Amniotic stem cell (primary cell): ENCODE data around the gene SLC4A8.

Experiments used
- DNase-seq: peaks from one replicate; lab custom pipeline; 2025; lab: John Stamatoyannopoulos, UW

The SLC4A8 gene

GRCh38 chr12:51395283-51396230, 29.1 kb upstream of the SLC4A8 start:
- DNase-seq = no peak

DNA sequence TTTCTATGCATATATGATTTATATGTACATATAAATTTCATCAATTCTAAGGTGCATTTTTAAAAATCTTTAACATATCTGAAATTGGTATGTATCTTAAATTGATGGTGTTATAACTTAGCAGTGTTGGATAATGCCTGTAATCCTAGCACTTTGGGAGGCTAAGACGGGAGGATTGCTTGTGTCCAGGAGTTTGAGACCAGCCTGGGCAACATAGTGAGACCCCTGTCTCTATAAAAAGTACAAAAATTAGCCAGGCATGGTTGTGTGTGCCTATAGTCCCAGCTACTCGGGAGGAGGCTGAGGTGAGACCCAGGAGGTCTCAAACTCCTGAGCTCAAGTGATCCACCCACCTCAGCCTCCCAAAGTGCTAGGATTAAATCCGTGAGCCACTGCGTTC, 27.0 kb upstream of the SLC4A8 start:
- DNase-seq = no peak

GRCh38 chr12:51399891-51400290, 24.7 kb upstream of the SLC4A8 start:
- no peak for DNase-seq

GRCh38 chr12:51401020-51401419, 23.6 kb upstream of the SLC4A8 start:
- no peak for DNase-seq

DNA sequence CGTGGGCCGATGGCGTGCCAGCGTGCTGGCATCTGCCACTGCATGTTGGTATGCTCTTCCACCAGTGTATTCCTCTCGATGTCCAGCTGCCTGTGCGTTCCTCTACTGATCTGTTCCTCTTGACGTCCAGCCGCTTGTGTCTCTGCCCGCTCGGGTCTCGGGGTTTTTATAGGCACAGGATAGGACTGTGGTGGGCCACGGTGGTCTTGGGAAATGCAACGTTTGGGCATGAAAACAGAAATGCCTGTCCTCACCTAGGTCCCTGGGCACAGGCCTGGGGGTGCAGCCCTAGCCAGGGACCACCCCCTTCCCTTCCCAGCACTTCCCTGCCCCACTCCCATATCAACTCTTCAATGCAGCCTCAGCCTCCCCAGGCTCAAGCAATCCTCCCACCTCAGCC, 23.1 kb upstream of the SLC4A8 start:
- no peak for DNase-seq

DNA sequence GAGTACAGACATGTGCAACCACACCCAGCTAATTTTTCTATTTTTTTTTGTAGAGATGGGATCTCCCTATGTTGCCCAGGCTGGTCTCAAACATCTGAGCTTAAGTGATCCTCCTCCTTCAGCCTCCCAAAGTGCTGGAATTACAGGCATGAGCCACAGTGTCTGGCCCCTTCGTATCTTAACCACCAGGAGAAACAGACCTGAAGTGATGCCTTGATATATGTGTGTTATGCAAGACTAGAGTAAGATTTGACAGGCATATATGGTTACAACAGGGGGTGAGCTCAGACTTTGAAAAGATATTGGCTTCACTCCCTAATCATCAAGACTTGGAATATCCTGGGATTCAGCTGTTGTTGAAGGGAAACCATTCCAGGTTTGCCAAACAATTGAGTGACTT, 22.7 kb upstream of the SLC4A8 start:
- no peak for DNase-seq

- no peak for DNase-seq
These were observed 21.5 kb upstream of the SLC4A8 start for GRCh38 chr12:51403159-51403558.

- DNase-seq = no peak
These were observed 20.9 kb upstream of the SLC4A8 start for GRCh38 chr12:51403681-51404136.

DNA sequence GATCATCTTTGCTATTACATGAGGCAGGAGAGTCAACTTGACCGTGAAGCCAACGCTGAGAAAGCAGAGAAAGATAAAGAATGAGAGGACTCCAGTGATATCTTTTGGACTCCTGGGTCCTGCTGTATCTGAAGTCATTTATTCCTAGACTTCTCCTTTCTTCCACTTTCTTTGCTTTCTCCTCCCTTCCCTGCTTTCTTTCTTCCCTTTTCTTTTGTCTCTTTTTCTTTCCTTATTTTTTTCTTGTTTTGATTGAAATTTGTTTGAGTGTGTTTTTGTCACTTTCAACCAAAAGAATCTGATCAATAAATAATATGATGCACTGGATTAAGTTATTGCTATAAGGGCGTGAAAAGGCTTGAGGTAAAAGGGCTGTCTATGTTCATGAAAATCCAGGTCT, 20.0 kb upstream of the SLC4A8 start:
- DNase-seq = no peak

- no peak for DNase-seq
These were observed 18.8 kb upstream of the SLC4A8 start for GRCh38 chr12:51405801-51406207.

DNA sequence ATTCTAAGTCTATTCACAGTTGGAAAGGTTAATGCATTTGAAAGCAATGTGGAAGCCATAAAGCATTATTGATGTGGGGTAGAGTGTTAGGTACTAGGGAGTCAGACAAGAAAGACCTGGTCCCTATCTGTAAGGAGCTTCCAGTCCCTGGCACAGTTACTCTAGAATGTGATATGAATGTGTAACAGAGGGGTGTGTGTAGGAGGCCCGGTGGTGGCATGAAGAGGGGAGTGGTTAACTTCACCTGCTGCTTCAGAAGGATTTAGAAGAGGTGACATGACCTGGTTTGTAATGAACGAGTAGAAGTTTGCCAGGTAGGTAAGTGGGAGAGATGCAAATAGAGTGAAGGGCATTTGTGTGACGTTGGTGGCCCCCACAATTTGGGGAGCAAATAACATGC, 18.3 kb upstream of the SLC4A8 start:
- DNase-seq = no peak

DNA sequence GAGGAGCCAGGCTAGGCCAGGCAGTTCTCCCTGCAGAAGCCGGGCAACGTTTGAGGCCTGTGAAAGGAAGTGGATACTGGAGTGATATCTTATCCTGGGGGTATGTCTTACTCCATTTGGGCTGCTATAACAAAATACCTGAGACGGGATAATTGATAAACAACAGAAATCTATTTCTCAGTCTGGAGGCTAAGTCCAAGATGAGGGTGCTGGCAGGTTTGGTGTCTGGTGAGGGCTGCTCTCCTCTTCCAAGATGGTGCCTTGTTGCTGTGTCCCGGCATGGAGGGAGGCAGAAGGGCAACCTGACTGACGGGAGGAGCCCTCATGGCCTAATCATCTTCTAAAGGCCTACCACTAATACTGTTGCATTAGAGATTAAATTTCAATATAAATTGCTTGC, 17.8 kb upstream of the SLC4A8 start:
- DNase-seq = no peak

GRCh38 chr12:51407604-51408003, 17.0 kb upstream of the SLC4A8 start:
- DNase-seq = no peak

DNA sequence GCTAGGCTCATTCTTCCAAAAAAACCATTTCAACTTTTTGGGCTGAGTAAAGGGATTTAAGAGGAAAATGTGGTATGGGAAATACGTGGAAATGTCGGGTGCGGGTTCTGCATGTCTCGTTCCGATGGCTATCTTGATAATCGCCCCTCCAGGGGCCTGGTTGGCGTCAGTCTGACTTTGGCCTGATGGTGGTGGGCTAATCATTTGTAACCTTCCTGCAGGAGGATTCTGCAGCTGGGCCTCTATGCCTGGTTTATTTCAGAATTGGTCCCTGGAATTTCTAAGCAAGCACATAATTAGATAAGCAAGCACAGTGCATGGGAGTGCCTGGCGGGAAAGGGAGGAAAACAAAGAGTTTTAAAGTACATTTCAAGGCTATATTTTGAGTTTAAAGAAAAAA, 14.8 kb upstream of the SLC4A8 start:
- no peak for DNase-seq

DNA sequence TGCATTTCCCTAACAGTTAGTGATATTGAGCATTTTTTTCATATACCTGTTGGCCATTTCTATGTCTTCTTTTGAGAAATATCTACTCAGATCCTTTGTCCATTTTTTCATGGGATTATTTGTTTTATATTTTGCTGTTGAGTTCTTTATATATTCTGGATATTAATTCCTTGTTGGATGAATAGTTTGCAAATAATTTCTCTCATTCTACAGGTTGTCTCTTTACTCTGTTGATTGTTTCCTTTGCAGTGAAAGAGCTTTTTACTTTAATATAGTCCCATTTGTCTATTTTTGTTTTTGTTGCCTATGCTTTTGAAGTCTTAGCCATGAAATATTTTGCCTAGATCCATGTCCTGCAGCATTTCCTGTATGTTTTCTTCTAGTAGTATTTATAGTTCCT, 11.5 kb upstream of the SLC4A8 start:
- no peak for DNase-seq

GRCh38 chr12:51413791-51414190, 10.8 kb upstream of the SLC4A8 start:
- no peak for DNase-seq

DNA sequence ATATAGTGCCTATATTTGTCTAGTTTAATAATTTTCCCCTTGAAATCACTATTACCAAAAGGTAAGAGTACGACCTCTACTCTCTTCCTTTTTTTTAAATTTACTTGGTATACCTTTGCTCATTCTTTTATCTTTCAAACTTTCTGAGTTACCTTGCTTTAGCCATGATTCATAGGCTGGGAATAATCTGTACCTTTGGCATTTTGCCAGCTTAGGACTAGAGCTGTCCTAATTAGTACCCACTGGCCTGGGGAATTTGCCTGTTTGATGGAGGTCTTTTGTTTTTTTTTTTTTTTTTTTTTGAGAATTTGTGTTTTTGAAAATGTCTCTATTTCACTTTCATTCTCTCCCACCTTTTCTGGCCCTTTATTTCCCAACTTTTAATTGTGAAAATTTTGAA, 8.7 kb upstream of the SLC4A8 start:
- DNase-seq = no peak

GRCh38 chr12:51417826-51418225, 6.8 kb upstream of the SLC4A8 start:
- no peak for DNase-seq

DNA sequence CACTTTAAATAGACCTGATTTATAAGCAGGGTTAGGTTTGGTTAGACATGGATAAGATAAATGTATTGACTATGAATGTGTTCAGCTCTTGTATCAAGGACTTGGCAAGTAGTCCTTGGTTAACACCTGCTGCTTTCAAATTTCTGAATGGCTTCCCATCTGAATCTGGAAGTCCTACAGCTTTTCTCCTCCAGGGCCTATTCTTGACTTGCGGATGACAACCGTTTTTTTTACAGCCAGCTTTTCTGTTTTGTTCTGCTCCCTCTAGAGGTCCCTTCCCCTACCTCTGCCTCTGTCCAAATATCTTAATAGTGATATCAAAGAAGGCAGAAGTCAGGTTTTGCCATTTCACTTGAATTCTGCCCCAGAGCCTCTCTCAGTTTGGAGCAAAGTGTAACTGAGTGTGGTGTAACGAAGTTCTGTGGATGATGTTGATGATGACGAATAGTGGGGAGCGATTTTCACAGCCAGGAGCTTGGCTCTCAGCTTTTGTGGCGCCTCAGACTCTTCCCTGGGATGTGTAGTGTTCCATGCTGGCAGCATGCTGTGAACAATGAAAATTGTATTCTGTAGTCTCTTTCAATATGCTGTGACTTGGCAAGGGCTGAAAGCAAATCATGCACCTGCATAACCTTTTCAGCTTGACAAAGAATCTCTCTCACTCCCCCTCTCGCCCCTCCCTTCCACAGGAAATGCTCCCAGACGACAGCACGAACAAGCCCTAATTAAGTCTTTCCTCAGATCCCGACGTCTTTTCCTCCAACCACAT, 5.0 kb upstream of the SLC4A8 start:
- DNase-seq = no peak

GRCh38 chr12:51421266-51421884, 3.3 kb upstream of the SLC4A8 start:
- DNase-seq = peak; percentile 17

- no peak for DNase-seq
These were observed 453 bp upstream of the SLC4A8 start for GRCh38 chr12:51424094-51424661.

GRCh38 chr12:51428256-51428655, 3.6 kb downstream of the SLC4A8 start:
- DNase-seq = no peak
